T-helper 1 cell (primary cell): ENCODE data around the gene ARHGAP32.
"Not testable (repeated sequence)": the region's sequence is repeated elsewhere in the genome, so short reads cannot be mapped to it uniquely, and the experiment has no call there.

Source experiments
- DNase-seq, 5 donors: peaks; one replicate each; pipeline ENCODE4 v3.0.0-alpha.2; 2012 to 2020

The ARHGAP32 gene

GRCh38 chr11:129018126-129018525 is 174.0 kb downstream of the ARHGAP32 start:
- no peak for DNase-seq

- no peak for DNase-seq
These were observed 178.2 kb downstream of the ARHGAP32 start for GRCh38 chr11:129013737-129014475.

- no peak for DNase-seq
These were observed 179.2 kb downstream of the ARHGAP32 start for GRCh38 chr11:129012880-129013279.

GRCh38 chr11:129006161-129006560 is 186.0 kb downstream of the ARHGAP32 start:
- no peak for DNase-seq

GRCh38 chr11:128999165-128999564 is 193.0 kb downstream of the ARHGAP32 start:
- not testable (repeated sequence) for DNase-seq

- DNase-seq, result no peak
These were observed 203.7 kb downstream of the ARHGAP32 start for GRCh38 chr11:128988242-128988970.

GRCh38 chr11:128985880-128986279 is 206.2 kb downstream of the ARHGAP32 start:
- peak in 1 of 5 donors; percentile 15 for DNase-seq

- no peak for DNase-seq
These were observed 209.1 kb downstream of the ARHGAP32 start for GRCh38 chr11:128983023-128983422.

GRCh38 chr11:128981254-128981653 is 210.9 kb downstream of the ARHGAP32 start:
- DNase-seq, result no peak

- peak in 1 of 5 donors; percentile 70 for DNase-seq
These were observed 221.4 kb downstream of the ARHGAP32 start for GRCh38 chr11:128970598-128971190.

GRCh38 chr11:128968916-128969315 is 223.2 kb downstream of the ARHGAP32 start:
- DNase-seq, result no peak

GRCh38 chr11:128967578-128967977 is 224.5 kb downstream of the ARHGAP32 start:
- DNase-seq, result no peak

- peak in 1 of 5 donors; percentile 67 for DNase-seq
These were observed 226.6 kb downstream of the ARHGAP32 start for GRCh38 chr11:128965485-128965884.

GRCh38 chr11:128964463-128964930 is 227.6 kb downstream of the ARHGAP32 start:
- DNase-seq, result no peak

- peak in 1 of 5 donors; percentile 81 for DNase-seq
These were observed 228.3 kb downstream of the ARHGAP32 start for GRCh38 chr11:128963744-128964325.

- no peak for DNase-seq
These were observed 229.2 kb downstream of the ARHGAP32 start for GRCh38 chr11:128962896-128963295.

- DNase-seq, result no peak
These were observed 230.5 kb downstream of the ARHGAP32 start for GRCh38 chr11:128961645-128962044.

- no peak for DNase-seq
These were observed 235.0 kb downstream of the ARHGAP32 start for GRCh38 chr11:128957202-128957482.

GRCh38 chr11:128956401-128957201 is 235.5 kb downstream of the ARHGAP32 start:
- peak in 2 of 5 donors; percentile 11 to 34 for DNase-seq

GRCh38 chr11:128955636-128956035 is 236.5 kb downstream of the ARHGAP32 start:
- no peak for DNase-seq

- no peak for DNase-seq
These were observed 239.0 kb downstream of the ARHGAP32 start for GRCh38 chr11:128953151-128953550.

- DNase-seq, result no peak
These were observed 242.2 kb downstream of the ARHGAP32 start for GRCh38 chr11:128949791-128950454.
